ENCODE results near the gene RBMS3. TPM values are rescaled to one million over a fixed set of nuclear protein-coding genes. Genes with fewer than 3 reads are reported as not detected.

The RBMS3 gene
- total and polyA plus RNA-seq, 2 of the 8 experiments (the other 6 are each of a cell fraction or from before 2014, with no cell fraction given), result 3.7 to 6.9 TPM

DNA sequence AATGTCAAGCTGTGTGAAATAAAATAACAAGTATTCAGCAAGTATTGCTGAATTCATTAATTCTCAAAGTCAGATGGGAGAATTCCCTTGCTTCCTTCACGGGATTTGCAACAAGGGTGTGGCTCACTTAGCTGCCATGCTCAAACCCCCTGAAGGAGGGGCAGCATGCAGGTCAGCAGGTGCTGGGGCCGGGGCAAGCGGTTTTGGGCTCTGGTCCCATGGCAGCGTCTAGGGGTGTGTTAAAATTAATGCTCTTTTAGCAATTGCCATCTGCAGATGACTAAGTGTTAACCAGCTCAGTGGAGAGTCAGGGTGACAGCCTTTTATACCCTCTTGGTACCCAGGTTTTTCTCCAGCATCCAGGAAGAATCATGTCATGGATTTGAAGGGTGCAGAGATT lies 40.0 kb upstream of the RBMS3 start:
- peaks cover 0 to 8% (median 1%) of the 10 kb centered on the region in 4 experiments; a peak in 1 of 7 replicates for H3K4me1 ChIP-seq (replicated peaks in 1 of 4; ENCODE audit: control insufficient read depth in 3 of 4, insufficient read depth in 4 of 4, low read length in 3 of 4)
- H2BK120ac ChIP-seq (replicated peaks; ENCODE audit: low read depth, low read length), result no peak overlapping the region
- no peaks in the 10 kb centered on the region for H3K36me3 ChIP-seq (ENCODE audit: control insufficient read depth in 2 of 4, insufficient read depth in 4 of 4, low read length in 3 of 4)
- no peak overlapping the region for H3K4me2 ChIP-seq (ENCODE audit: insufficient read depth in 1 of 2, low read depth in 2 of 2, low read length in 2 of 2)
- no peak overlapping the region for H2AK5ac ChIP-seq (ENCODE audit: low read depth, low read length)
- no peak overlapping the region for H2BK12ac ChIP-seq (ENCODE audit: low read depth, low read length)
- H3K18ac ChIP-seq (ENCODE audit: extremely low read depth, low read length), result no peak overlapping the region
- WGBS, 2 experiments (ENCODE audit: extremely low coverage in 1 of 2, insufficient coverage in 1 of 2, insufficient read length in 1 of 2, insufficient replicate concordance in 2 of 2, low coverage in 1 of 2, low lambda C conversion rate in 2 of 2, missing lambda C conversion rate in 1 of 2), result 74% methylated on average over 4 of the region's 4 CpGs; no CpG with 5 or more reads in 1 of the 2 experiments
- H3K27me3 ChIP-seq (replicated peaks in 1 of 4; ENCODE audit: control insufficient read depth in 3 of 4, extremely low read depth in 1 of 4, insufficient read depth in 3 of 4, low read length in 3 of 4), result no peaks in the 10 kb centered on the region
- no peak overlapping the region for H4K91ac ChIP-seq (replicated peaks; ENCODE audit: insufficient read length, low read length)
- no peak for TF ChIP-seq GTF2F1 (IDR thresholded peaks at IDR 0.05; ENCODE audit: borderline replicate concordance, low read depth, low read length)
- no peak for TF ChIP-seq NRF1 (IDR thresholded peaks at IDR 0.05; ENCODE audit: low read depth, low read length)
- no peak overlapping the region for H3K23ac ChIP-seq (ENCODE audit: insufficient read length)
- H2AFZ ChIP-seq (ENCODE audit: low read length), result no peak overlapping the region
- no peak overlapping the region for H3K56ac ChIP-seq (replicated peaks; ENCODE audit: insufficient read length, low read depth, low read length)
- no peaks in the 10 kb centered on the region for H3K79me2 ChIP-seq (ENCODE audit: control insufficient read depth in 1 of 2, insufficient read depth in 2 of 2, low read length in 2 of 2)
- no peaks in the 10 kb centered on the region for H4K20me1 ChIP-seq (replicated peaks in 1 of 2; ENCODE audit: control insufficient read depth in 1 of 2, insufficient read depth in 2 of 2, low read length in 2 of 2)
- H3K9ac ChIP-seq (replicated peaks in 1 of 4; ENCODE audit: extremely low read depth in 1 of 4, low read depth in 3 of 4, low read length in 3 of 4), result no peak overlapping the region
- no peaks in the 10 kb centered on the region for H3K79me1 ChIP-seq (ENCODE audit: low read depth, low read length)
- no peak overlapping the region for H3K4me3 ChIP-seq (ENCODE audit: extremely low read depth in 1 of 4, insufficient read depth in 2 of 4, low read depth in 3 of 4, low read length in 4 of 4)
- no peak overlapping the region for H3K4ac ChIP-seq (replicated peaks; ENCODE audit: insufficient read length, low read depth, low read length)
- H4K8ac ChIP-seq (ENCODE audit: extremely low read depth, insufficient read depth, low read length), result no peak overlapping the region
- H3K23me2 ChIP-seq (ENCODE audit: low read depth, low read length), result no peaks in the 10 kb centered on the region
- DNase-seq (ENCODE audit: low read depth in 1 of 2, low spot score in 2 of 2) (no peak), FAIRE-seq (no peak)
- no peak overlapping the region for H3K27ac ChIP-seq (ENCODE audit: low read depth, low read length)
- no peak overlapping the region for H4K5ac ChIP-seq (ENCODE audit: insufficient read length, low read depth, low read length)
- H3K9me3 ChIP-seq (ENCODE audit: insufficient read depth in 2 of 2, low read depth in 1 of 2, low read length in 1 of 2), result no peaks in the 10 kb centered on the region
- H2BK15ac ChIP-seq (ENCODE audit: low read length), result no peak overlapping the region
- no peak overlapping the region for H2BK20ac ChIP-seq (ENCODE audit: low read length)
- ChIA-PET CTCF (ENCODE audit: partially characterized antibody) (no interaction called here), POLR2A (ENCODE audit: partially characterized antibody) (no interaction called here)
- H3K14ac ChIP-seq (ENCODE audit: insufficient read length), result no peak overlapping the region
- no peak overlapping the region for H2BK5ac ChIP-seq (ENCODE audit: low read depth, low read length)
